Tibial nerve (tissue), 4 donors: ENCODE data around the gene PLA2G4D.

Source experiments
- CTCF ChIP-seq, 5 experiments: fragments of 200-600 bp in 3 of 5; fragments of 450-650 bp in 2 of 5; sonication (generic) in 3 of 5; IDR thresholded peaks; one replicate each; pipeline ENCODE4 v1.5.1; 2016 to 2019; ENCODE audit warnings: antibody characterized with exemption in 5 of 5, mild to moderate bottlenecking in 3 of 5, moderate library complexity in 2 of 5
- EP300 ChIP-seq, 2 donors: sonication (generic); formaldehyde crosslinking; IDR thresholded peaks; one replicate each; pipeline ENCODE4 v1.6.1; 2017; ENCODE audit warnings: antibody characterized with exemption in 2 of 2, mild to moderate bottlenecking in 1 of 2
- POLR2A ChIP-seq, 2 donors: fragments of 450-650 bp; IDR thresholded peaks; one replicate each; pipeline ENCODE4 v1.6.1; 2017; ENCODE audit warnings: antibody characterized with exemption in 2 of 2, mild to moderate bottlenecking in 2 of 2, moderate library complexity in 2 of 2

GRCh38 chr15:42101861-42102260, 7.5 kb upstream of the PLA2G4D start:
- TF ChIP-seq CTCF (IDR thresholded peaks at IDR 0.05) (no peak), POLR2A (IDR thresholded peaks at IDR 0.05) (no peak), EP300 (IDR thresholded peaks at IDR 0.05) (no peak)
